Mesendoderm (in vitro differentiated cells): Measurements from ENCODE around the gene ONECUT1.
A peak's percentile ranks its signal among the peaks of the same experiment; 100 is the strongest.

Experiments used
- DNase-seq: peaks from one replicate; pipeline ENCODE4 v3.0.0; 2013
- H2AK5ac ChIP-seq: 2 replicates; pipeline ENCODE4 v1.6.1; 2013; ENCODE audit warnings: low read length, inconsistent platforms
- H2BK120ac ChIP-seq: 2 replicates; pipeline ENCODE4 v1.6.1; 2013; ENCODE audit warnings: low read depth, mild to moderate bottlenecking, low read length, moderate library complexity, mixed read lengths
- H2BK15ac ChIP-seq: replicated peaks from 2 replicates; pipeline ENCODE4 v1.6.1; 2013; ENCODE audit warnings: low read depth, mild to moderate bottlenecking, moderate library complexity
- H2BK5ac ChIP-seq: 2 replicates; pipeline ENCODE4 v1.6.1; 2013; ENCODE audit warnings: low read length, inconsistent platforms
- H3K18ac ChIP-seq: 2 replicates; pipeline ENCODE4 v1.6.1; 2013; ENCODE audit warnings: mild to moderate bottlenecking, low read length, mixed read lengths
- H3K23ac ChIP-seq: one replicate; pipeline ENCODE4 v1.6.1; 2013; ENCODE audit warnings: low read length
- H3K27ac ChIP-seq: 2 replicates; pipeline ENCODE4 v1.5.1; 2013; ENCODE audit warnings: low read depth, mild to moderate bottlenecking, inconsistent platforms, low read length, moderate library complexity
- H3K27me3 ChIP-seq: 2 replicates; pipeline ENCODE4 v1.6.1; 2013; ENCODE audit warnings: low read length, control low read depth, mild to moderate bottlenecking, inconsistent platforms; ENCODE audit not compliant: insufficient read depth, poor library complexity
- H3K36me3 ChIP-seq: 2 replicates; pipeline ENCODE4 v1.6.1; 2013; ENCODE audit warnings: low read length, inconsistent platforms; ENCODE audit not compliant: control insufficient read depth, insufficient read depth
- H3K4ac ChIP-seq: one replicate; pipeline ENCODE4 v1.6.1; 2013; ENCODE audit warnings: low read depth, mild to moderate bottlenecking, low read length, moderate library complexity
- H3K4me1 ChIP-seq: 2 replicates; pipeline ENCODE4 v1.6.1; 2013; ENCODE audit warnings: low read depth, low read length, inconsistent platforms; ENCODE audit not compliant: control insufficient read depth
- H3K4me2 ChIP-seq: 2 replicates; pipeline ENCODE4 v1.6.1; 2013; ENCODE audit warnings: low read length
- H3K4me3 ChIP-seq: 2 replicates; pipeline ENCODE4 v1.5.1; 2013; ENCODE audit warnings: mild to moderate bottlenecking, low read length
- H3K56ac ChIP-seq: one replicate; pipeline ENCODE4 v1.6.1; 2013; ENCODE audit warnings: low read length
- H3K79me1 ChIP-seq: 2 replicates; pipeline ENCODE4 v1.6.1; 2013; ENCODE audit warnings: low read length, inconsistent platforms
- H3K79me2 ChIP-seq: 2 replicates; pipeline ENCODE4 v1.6.1; 2013; ENCODE audit warnings: mild to moderate bottlenecking, low read length; ENCODE audit not compliant: control insufficient read depth, insufficient read depth
- H3K9ac ChIP-seq: 2 replicates; pipeline ENCODE4 v1.6.1; 2013; ENCODE audit warnings: low read length, inconsistent platforms
- H4K5ac ChIP-seq: one replicate; pipeline ENCODE4 v1.6.1; 2013; ENCODE audit warnings: low read length
- H4K8ac ChIP-seq: one replicate; pipeline ENCODE4 v1.6.1; 2013; ENCODE audit warnings: low read depth, mild to moderate bottlenecking, control low read depth, low read length, moderate library complexity
- WGBS: extraction: QIAGEN DNeasy Blood & Tissue Kit; methylation state at CpG from one replicate; pipeline ENCODE4 v1.1.7; 2013; ENCODE audit warnings: low lambda C conversion rate, missing lambda C conversion rate; ENCODE audit not compliant: insufficient coverage; ENCODE audit errors: extremely low coverage; 5-methylcytosine and 5-hydroxymethylcytosine counted together

ONECUT1 gene

DNA sequence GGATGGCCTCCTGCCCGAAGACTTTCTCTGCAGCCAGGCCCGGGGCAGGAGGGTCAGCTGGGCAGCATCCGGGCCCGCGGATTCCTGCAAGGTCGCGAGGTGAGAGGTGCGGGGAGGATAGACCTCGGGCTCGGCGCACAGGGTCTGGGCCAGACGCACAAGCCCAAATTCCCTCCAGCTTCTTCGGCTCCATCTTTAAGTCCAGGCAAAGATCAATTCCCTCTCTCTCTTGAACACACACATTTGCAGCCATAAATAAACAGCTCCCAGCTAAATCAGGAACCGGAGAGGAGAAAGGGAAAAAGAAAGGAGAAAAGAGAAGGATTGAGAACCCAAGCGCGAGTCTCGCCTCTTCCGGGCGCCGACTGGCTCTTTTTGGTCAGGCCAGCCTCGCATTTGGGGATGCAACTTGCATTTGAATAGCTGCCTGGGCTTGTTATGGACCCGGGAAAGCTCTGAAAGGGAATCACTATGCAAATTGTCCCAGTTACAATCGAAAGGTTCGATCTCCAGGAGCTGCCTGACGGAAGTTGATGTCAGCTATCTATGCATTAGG lies 14.5 kb upstream of the ONECUT1 start:
- Histone ChIP-seq H3K56ac (peak overlapping the region; percentile 8), H3K18ac (no peak overlapping the region), H2BK5ac (no peak overlapping the region), H3K79me2 (no peaks in the 10 kb centered on the region), H3K4ac (no peak overlapping the region), H3K9ac (peak overlapping the region; percentile 5), H2AK5ac (no peak overlapping the region), H4K5ac (no peak overlapping the region), H3K4me1 (no peaks in the 10 kb centered on the region), H3K4me3 (no peak overlapping the region), H2BK120ac (no peak overlapping the region), H3K23ac (no peak overlapping the region), H4K8ac (no peak overlapping the region), H3K27ac (peak overlapping the region; percentile 2), H2BK15ac (no peak overlapping the region), H3K27me3 (peaks cover 19% of the 10 kb centered on the region), H3K4me2 (peak overlapping the region; percentile 29), H3K36me3 (no peaks in the 10 kb centered on the region), H3K79me1 (no peaks in the 10 kb centered on the region)
- no CpG with 5 or more reads among the region's 25 CpGs for WGBS
- DNase-seq = peak; percentile 62

- no CpG with 5 or more reads among the region's 49 CpGs for WGBS
Measured at GRCh38 chr15:52803467-52804306, 13.6 kb upstream of the ONECUT1 start.

DNA sequence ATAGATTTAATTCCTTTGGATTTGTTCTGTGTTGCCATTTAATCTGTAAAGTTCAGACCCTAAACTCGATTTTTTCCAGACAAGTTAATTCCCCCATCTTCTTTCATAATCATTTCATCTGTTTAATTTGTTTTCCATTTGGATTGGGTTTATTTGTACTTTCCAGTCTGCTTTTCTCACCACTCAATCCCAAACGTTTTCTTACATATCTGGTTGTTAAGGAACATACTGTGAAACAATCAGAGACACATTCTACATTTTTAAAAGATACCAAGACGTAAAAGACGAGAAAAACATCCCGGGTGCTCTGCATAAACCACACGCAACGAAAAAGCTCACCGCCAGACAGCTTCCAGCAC lies 13.0 kb upstream of the ONECUT1 start:
- H3K9ac ChIP-seq = no peak overlapping the region
- WGBS = no CpG with 5 or more reads among the region's 8 CpGs
- H3K27ac ChIP-seq = no peak overlapping the region
- no peaks in the 10 kb centered on the region for H3K79me1 ChIP-seq
- H3K18ac ChIP-seq = no peak overlapping the region
- no peak overlapping the region for H4K8ac ChIP-seq
- H2BK15ac ChIP-seq = no peak overlapping the region
- no peak overlapping the region for H2BK5ac ChIP-seq
- H4K5ac ChIP-seq = no peak overlapping the region
- H2AK5ac ChIP-seq = no peak overlapping the region
- no peaks in the 10 kb centered on the region for H3K4me1 ChIP-seq
- H3K36me3 ChIP-seq = no peaks in the 10 kb centered on the region
- no peak overlapping the region for H3K4ac ChIP-seq
- DNase-seq = no peak
- H3K4me3 ChIP-seq = no peak overlapping the region
- H2BK120ac ChIP-seq = no peak overlapping the region
- H3K23ac ChIP-seq = no peak overlapping the region
- peaks cover 25% of the 10 kb centered on the region for H3K27me3 ChIP-seq
- no peak overlapping the region for H3K56ac ChIP-seq
- no peaks in the 10 kb centered on the region for H3K79me2 ChIP-seq
- H3K4me2 ChIP-seq = no peak overlapping the region

More at GRCh38 chr15:52803467-52804306, 13.6 kb upstream of the ONECUT1 start:
- no peaks in the 10 kb centered on the region for H3K4me1 ChIP-seq
- no peak overlapping the region for H3K4ac ChIP-seq
- H3K23ac ChIP-seq = no peak overlapping the region
- H3K4me2 ChIP-seq = peak overlapping the region; percentile 28
- no peak overlapping the region for H2BK15ac ChIP-seq
- H3K79me2 ChIP-seq = no peaks in the 10 kb centered on the region
- H4K5ac ChIP-seq = no peak overlapping the region
- no peak overlapping the region for H4K8ac ChIP-seq
- H3K36me3 ChIP-seq = no peaks in the 10 kb centered on the region
- H3K79me1 ChIP-seq = no peaks in the 10 kb centered on the region
- H3K9ac ChIP-seq = peak overlapping the region; percentile 16
- H3K27me3 ChIP-seq = peaks cover 19% of the 10 kb centered on the region
- no peak overlapping the region for H2BK5ac ChIP-seq
- no peak overlapping the region for H2AK5ac ChIP-seq
- peak overlapping the region; percentile 59 for H3K56ac ChIP-seq
- no peak overlapping the region for H2BK120ac ChIP-seq
- H3K27ac ChIP-seq = no peak overlapping the region
- no peak for DNase-seq
- H3K18ac ChIP-seq = no peak overlapping the region
- H3K4me3 ChIP-seq = no peak overlapping the region

DNA sequence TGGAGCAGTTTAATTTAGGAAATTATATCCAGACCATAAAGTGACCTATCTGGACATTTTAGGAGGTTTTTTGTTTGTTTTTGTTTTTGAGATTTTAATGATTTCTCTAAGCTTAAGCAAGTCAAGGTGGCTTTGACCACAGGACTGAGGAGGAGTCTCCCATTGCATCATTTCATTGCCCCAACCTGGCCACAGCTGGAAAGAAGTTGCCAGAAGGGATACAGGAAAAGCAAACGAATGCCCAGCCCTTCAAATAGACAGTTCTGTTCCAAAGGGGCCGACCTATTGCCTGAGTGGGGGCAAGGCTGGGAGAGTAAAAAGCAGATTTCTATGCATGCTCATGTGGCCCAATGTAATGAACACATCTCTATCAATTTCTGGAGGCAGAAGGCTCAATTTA lies 12.0 kb upstream of the ONECUT1 start:
- Histone ChIP-seq H3K79me1 (no peaks in the 10 kb centered on the region), H2AK5ac (no peak overlapping the region), H2BK5ac (no peak overlapping the region), H3K9ac (no peak overlapping the region), H3K79me2 (no peaks in the 10 kb centered on the region), H3K23ac (no peak overlapping the region), H3K4me1 (no peaks in the 10 kb centered on the region), H3K36me3 (no peaks in the 10 kb centered on the region), H3K4me3 (no peak overlapping the region), H2BK120ac (no peak overlapping the region), H3K4me2 (no peak overlapping the region), H4K5ac (no peak overlapping the region), H3K18ac (no peak overlapping the region), H3K4ac (no peak overlapping the region), H3K56ac (no peak overlapping the region), H3K27me3 (peaks cover 32% of the 10 kb centered on the region), H3K27ac (no peak overlapping the region), H4K8ac (no peak overlapping the region), H2BK15ac (no peak overlapping the region)
- DNase-seq = no peak
- no CpG with 5 or more reads among the region's 2 CpGs for WGBS

DNA sequence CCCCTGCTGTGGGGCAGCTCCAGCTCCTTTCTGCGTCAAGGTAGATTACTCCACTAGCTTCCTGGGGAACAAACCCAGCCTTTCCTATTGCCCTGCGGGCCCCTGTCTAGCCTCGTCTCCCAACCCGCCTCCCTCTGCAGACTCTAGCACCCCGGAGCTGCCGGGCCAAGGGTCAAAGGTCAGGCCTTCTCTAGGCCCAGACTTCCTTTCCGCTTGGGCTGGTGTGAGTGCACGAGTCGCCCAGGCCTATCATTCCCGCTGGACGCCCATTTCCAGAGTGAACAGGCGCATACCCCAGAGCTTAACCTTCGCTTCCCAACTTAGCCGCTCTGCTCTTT lies 11.6 kb upstream of the ONECUT1 start:
- H3K79me1 ChIP-seq = no peaks in the 10 kb centered on the region
- no peak overlapping the region for H3K4ac ChIP-seq
- no peak for DNase-seq
- H3K9ac ChIP-seq = no peak overlapping the region
- H3K79me2 ChIP-seq = no peaks in the 10 kb centered on the region
- H3K27ac ChIP-seq = no peak overlapping the region
- no peaks in the 10 kb centered on the region for H3K36me3 ChIP-seq
- no peak overlapping the region for H3K4me3 ChIP-seq
- H4K8ac ChIP-seq = no peak overlapping the region
- no peak overlapping the region for H3K18ac ChIP-seq
- H3K23ac ChIP-seq = no peak overlapping the region
- H2BK5ac ChIP-seq = no peak overlapping the region
- H4K5ac ChIP-seq = no peak overlapping the region
- H2BK15ac ChIP-seq = no peak overlapping the region
- no peak overlapping the region for H2BK120ac ChIP-seq
- H3K4me2 ChIP-seq = no peak overlapping the region
- H3K4me1 ChIP-seq = no peaks in the 10 kb centered on the region
- no CpG with 5 or more reads among the region's 14 CpGs for WGBS
- H3K56ac ChIP-seq = no peak overlapping the region
- H2AK5ac ChIP-seq = no peak overlapping the region
- H3K27me3 ChIP-seq = peaks cover 36% of the 10 kb centered on the region
